DOHH2 (cell line): Measurements from ENCODE around the gene APBA2.

Experiments used
- H3F3A ChIP-seq: fragments of 200-600 bp; sonication (generic), shearing (Covaris generic); 2 replicates; pipeline ENCODE4 v1.6.0; 2016; ENCODE audit warnings: antibody characterized with exemption, mild to moderate bottlenecking; ENCODE audit not compliant: control insufficient read depth, insufficient read depth
- H3K27ac ChIP-seq: fragments of 200-600 bp; sonication (generic); 2 replicates; pipeline ENCODE4 v1.5.1; 2014; ENCODE audit warnings: low read depth, mild to moderate bottlenecking, low read length, moderate library complexity
- H3K27me3 ChIP-seq: fragments of 200-600 bp; sonication (generic); 2 replicates; pipeline ENCODE4 v1.6.1; 2014; ENCODE audit warnings: mild to moderate bottlenecking, low read length, mixed read lengths; ENCODE audit not compliant: control insufficient read depth
- H3K36me3 ChIP-seq: fragments of 200-600 bp; sonication (generic); 2 replicates; pipeline ENCODE4 v1.6.1; 2014; ENCODE audit warnings: mild to moderate bottlenecking, low read length, moderate library complexity, mixed read lengths; ENCODE audit not compliant: control insufficient read depth
- H3K4me1 ChIP-seq: fragments of 200-600 bp; sonication (generic); 2 replicates; pipeline ENCODE4 v1.6.1; 2014; ENCODE audit warnings: mild to moderate bottlenecking, low read length, mixed read lengths; ENCODE audit not compliant: control insufficient read depth
- H3K4me2 ChIP-seq: fragments of 200-600 bp; sonication (generic); 2 replicates; pipeline ENCODE4 v1.6.0; 2014; ENCODE audit warnings: mild to moderate bottlenecking, low read length, moderate library complexity
- H3K4me3 ChIP-seq: fragments of 200-600 bp; sonication (generic); 2 replicates; pipeline ENCODE4 v1.5.1; 2014; ENCODE audit warnings: mild to moderate bottlenecking, low read length, mixed read lengths
- H3K79me2 ChIP-seq: fragments of 200-600 bp; sonication (generic); 2 replicates; pipeline ENCODE4 v1.6.1; 2014; ENCODE audit warnings: mild to moderate bottlenecking, low read length, mixed read lengths; ENCODE audit not compliant: control insufficient read depth
- H3K9me2 ChIP-seq: fragments of 200-600 bp; sonication (generic); replicated peaks from 2 replicates; pipeline ENCODE4 v1.6.1; 2014; ENCODE audit warnings: mild to moderate bottlenecking, low read length, mixed read lengths; ENCODE audit not compliant: control insufficient read depth
- H3K9me3 ChIP-seq: fragments of 200-600 bp; sonication (generic); 2 replicates; pipeline ENCODE4 v1.6.1; 2014; ENCODE audit warnings: antibody characterized with exemption, low read length, mixed read lengths; ENCODE audit not compliant: control insufficient read depth, insufficient read depth
- H4K20me1 ChIP-seq: fragments of 200-600 bp; sonication (generic); 2 replicates; pipeline ENCODE4 v1.6.0; 2014; ENCODE audit warnings: low read depth, mild to moderate bottlenecking, antibody characterized with exemption, low read length, moderate library complexity; ENCODE audit not compliant: control insufficient read depth, insufficient read depth
- CTCF ChIP-seq: fragments of 200-600 bp; sonication (generic); IDR thresholded peaks from one replicate; pipeline ENCODE4 v1.5.1; 2014; ENCODE audit warnings: antibody characterized with exemption, mild to moderate bottlenecking, low read depth, low read length; ENCODE audit not compliant: poor library complexity, severe bottlenecking
- EZH2phosphoT487 ChIP-seq: fragments of 200-600 bp; sonication (generic); IDR thresholded peaks from 2 replicates; pipeline ENCODE4 v1.6.1; 2017; ENCODE audit warnings: borderline replicate concordance, mild to moderate bottlenecking, antibody characterized with exemption, low read length, moderate library complexity, mixed read lengths

APBA2 gene

GRCh38 chr15:29051422-29051821 is 165.6 kb downstream of the APBA2 start:
- TF ChIP-seq CTCF: no peak
- no peak for TF ChIP-seq EZH2phosphoT487
- no peaks in the 10 kb centered on the region for H3K79me2 ChIP-seq

GRCh38 chr15:29053006-29053405 is 167.2 kb downstream of the APBA2 start:
- Histone ChIP-seq H3K9me2 (no peaks in the 10 kb centered on the region), H3K27me3 (no peaks in the 10 kb centered on the region)

More at GRCh38 chr15:29051422-29051821, 165.6 kb downstream of the APBA2 start:
- Histone ChIP-seq H3K4me2 (no peak overlapping the region), H3K36me3 (no peaks in the 10 kb centered on the region), H4K20me1 (no peaks in the 10 kb centered on the region), H3K9me3 (no peaks in the 10 kb centered on the region; the same call in 1 of the 2 replicates), H3K4me3 (no peak overlapping the region), H3K9me2 (no peaks in the 10 kb centered on the region), H3K4me1 (no peaks in the 10 kb centered on the region), H3K27ac (no peak overlapping the region), H3K27me3 (no peaks in the 10 kb centered on the region), H3F3A (no peaks in the 10 kb centered on the region)

GRCh38 chr15:29053661-29054131 is 167.9 kb downstream of the APBA2 start:
- Histone ChIP-seq H3K9me2 (no peaks in the 10 kb centered on the region), H3K79me2 (no peaks in the 10 kb centered on the region), H4K20me1 (no peaks in the 10 kb centered on the region), H3K36me3 (no peaks in the 10 kb centered on the region), H3K4me2 (no peak overlapping the region), H3K9me3 (no peaks in the 10 kb centered on the region; the same call in 1 of the 2 replicates), H3K4me1 (no peaks in the 10 kb centered on the region), H3F3A (no peaks in the 10 kb centered on the region), H3K27ac (no peak overlapping the region), H3K4me3 (no peak overlapping the region), H3K27me3 (no peaks in the 10 kb centered on the region)
- TF ChIP-seq CTCF (no peak), EZH2phosphoT487 (no peak)

More at GRCh38 chr15:29053006-29053405, 167.2 kb downstream of the APBA2 start:
- TF ChIP-seq CTCF: no peak
- TF ChIP-seq EZH2phosphoT487: no peak
- H3K4me1 ChIP-seq: no peaks in the 10 kb centered on the region
- no peaks in the 10 kb centered on the region for H4K20me1 ChIP-seq
- no peaks in the 10 kb centered on the region for H3F3A ChIP-seq
- H3K9me3 ChIP-seq: no peaks in the 10 kb centered on the region; the same call in 1 of the 2 replicates
- H3K4me3 ChIP-seq: no peak overlapping the region
- H3K79me2 ChIP-seq: no peaks in the 10 kb centered on the region
- H3K4me2 ChIP-seq: no peak overlapping the region
- no peak overlapping the region for H3K27ac ChIP-seq
- no peaks in the 10 kb centered on the region for H3K36me3 ChIP-seq
